ENCODE data around the gene OAS1.

- no peak for TF ChIP-seq CTCF (IDR thresholded peaks at IDR 0.05 in 4 of 5, conservative IDR thresholded peaks at IDR 0.05 in 1 of 5)
- no peak for TF ChIP-seq POLR2A (IDR thresholded peaks at IDR 0.05)
Measured at GRCh38 chr12:112898380-112898779, 8.4 kb upstream of the OAS1 start.

Data from gastrocnemius medialis (tissue), 4 donors.